ENCODE measurements around the gene CAMSAP2.

CAMSAP2 gene

GRCh38 chr1:200900877-200901276, 162.2 kb downstream of the CAMSAP2 start:
- DNase-seq, result no peak

- DNase-seq, result no peak
Observed at GRCh38 chr1:200901350-200901749, 162.7 kb downstream of the CAMSAP2 start.

- no peak for DNase-seq
Observed at GRCh38 chr1:200901796-200902444, 163.2 kb downstream of the CAMSAP2 start.

GRCh38 chr1:200903793-200904192, 165.1 kb downstream of the CAMSAP2 start:
- DNase-seq, result no peak

- DNase-seq, result no peak
Observed at GRCh38 chr1:200904772-200905171, 166.1 kb downstream of the CAMSAP2 start.

- DNase-seq, result peak; percentile 26 to 45
Observed at GRCh38 chr1:200905411-200906052, 166.8 kb downstream of the CAMSAP2 start.

- DNase-seq, result no peak
Observed at GRCh38 chr1:200906491-200906890, 167.8 kb downstream of the CAMSAP2 start.

GRCh38 chr1:200907611-200908097, 169.0 kb downstream of the CAMSAP2 start:
- no peak for DNase-seq

GRCh38 chr1:200908191-200908868, 169.6 kb downstream of the CAMSAP2 start:
- no peak for DNase-seq

GRCh38 chr1:200909071-200909470, 170.4 kb downstream of the CAMSAP2 start:
- no peak for DNase-seq

- DNase-seq, result no peak
Observed at GRCh38 chr1:200909757-200910239, 171.1 kb downstream of the CAMSAP2 start.

All from activated CD4-positive, alpha-beta T cell treated with anti-CD3 and anti-CD28 coated beads, Interleukin-2, amount 50 U/mL, for 48 hours (primary cell).